Ovary (tissue), 9 donors: ENCODE measurements around the gene DNAH17. TPM values are rescaled to one million over a fixed set of nuclear protein-coding genes. Genes with fewer than 3 reads are reported as not detected.

Experiments used
- DNase-seq, 5 donors: peaks; one replicate each; pipeline ENCODE4 v3.0.0-alpha.2; 2019 to 2020
- H3K27ac ChIP-seq, 2 donors: fragments of 200-600 bp; one replicate each; pipeline versions ENCODE4 v1.5.1 to v1.8.0; 2019 to 2022
- H3K27me3 ChIP-seq: fragments of 200-600 bp; one replicate; pipeline ENCODE4 v1.8.0; 2022
- H3K36me3 ChIP-seq: fragments of 200-600 bp; sonication (generic); one replicate; pipeline ENCODE4 v1.5.1; 2019
- H3K4me1 ChIP-seq: one replicate; pipeline ENCODE4 v1.8.1; 2013; ENCODE audit warnings: mild to moderate bottlenecking, moderate library complexity; ENCODE audit not compliant: insufficient read depth
- H3K4me3 ChIP-seq: fragments of 200-600 bp; sonication (generic); one replicate; pipeline ENCODE4 v1.5.1; 2017
- H3K9me3 ChIP-seq, 2 donors: fragments of 200-600 bp in 1 of 2; sonication (generic) in 1 of 2; one replicate each; pipeline versions ENCODE4 v1.5.1 to v1.8.1; 2013 to 2019; ENCODE audit warnings: mild to moderate bottlenecking in 1 of 2, moderate library complexity in 1 of 2
- CTCF ChIP-seq, 3 donors: fragments of 450-650 bp in 2 of 3; fragments of 200-600 bp in 1 of 3; IDR thresholded peaks; one replicate each; pipeline versions ENCODE4 v1.5.1 to v1.8.0; 2016 to 2022; ENCODE audit warnings: antibody characterized with exemption in 3 of 3, mild to moderate bottlenecking in 1 of 3
- EP300 ChIP-seq: sonication (generic); formaldehyde crosslinking; IDR thresholded peaks from one replicate; pipeline ENCODE4 v1.6.1; 2017; ENCODE audit warnings: antibody characterized with exemption
- POLR2A ChIP-seq: fragments of 450-650 bp; IDR thresholded peaks from one replicate; pipeline ENCODE4 v1.6.1; 2017; ENCODE audit warnings: antibody characterized with exemption, mild to moderate bottlenecking, moderate library complexity
- WGBS, 3 donors: extraction: QIAGEN DNeasy Blood & Tissue Kit in 1 of 3; methylation state at CpG; one replicate each; pipeline versions ENCODE4 v1.1.5 to v1.1.7; 2013 to 2017; 5-methylcytosine and 5-hydroxymethylcytosine counted together
- intact Hi-C, 4 donors: fragments of 100-400 bp; cut with DNase I; formaldehyde crosslinking; loops; one replicate each; pipeline versions ENCODE4 v1.11.0 to v1.15.1; 2022 to 2023
- polyA plus RNA-seq, 2 donors: library from polyadenylated mRNA; stranded (reverse); fragments of 200-250 nt in 1 of 2; fragments of 350-450 nt in 1 of 2; fragmentation: Illumina TruSeq in 1 of 2; extraction: RNeasy Lipid Tissue Mini Kit (QIAGEN cat#74804) in 1 of 2; gene quantifications; one replicate each; pipeline ENCODE4 v1.2.3, GENCODE V29; 2013 to 2014
- total RNA-seq, 7 donors: library from RNA; depleted of rRNA in 2 of 7; stranded (reverse); fragments of >200 nt in 2 of 7; fragmentation: NEBNext Ultra II Directional in 3 of 7; extraction: Animal tissue kit (Norgen Biotek cat#: 25700) in 3 of 7; gene quantifications; one replicate each; pipeline versions ENCODE4 v1.1.0 to v1.2.4, GENCODE V29; 2016 to 2023
- donor health status: DM: no; HTN: no; CAD: no; lungs with moderate emphysema.
- donor health status: DM: no; HTN: no; CAD: no.
- donor health status: Bipolar disorder and iron deficiency.
- donor health status: DM: yes; HTN: yes; CAD: no.
- donor health status: DM: no; HTN: no; CAD: no.
- donor health status: DM: yes; HTN: yes; CAD: no.

The DNAH17 gene
- total and polyA plus RNA-seq, 9 donors, result 0.07 to 0.25 (median 0.12) TPM; not detected in 6

- DNase-seq, result no peak
- Histone ChIP-seq H3K4me3 (no peak overlapping the region), H3K9me3 (no peaks in the 10 kb centered on the region), H3K4me1 (no peaks in the 10 kb centered on the region), H3K36me3 (no peaks in the 10 kb centered on the region), H3K27ac (no peak overlapping the region), H3K27me3 (no peaks in the 10 kb centered on the region)
- TF ChIP-seq POLR2A (no peak), CTCF (IDR thresholded peaks at IDR 0.05) (no peak), EP300 (no peak)
- intact Hi-C loops, result no loop called here
- 61 to 69% (median 63%) methylated on average over 20 of the region's 20 CpGs for WGBS, 3 donors
These were observed 4.7 kb downstream of the DNAH17 start for GRCh38 chr17:78572239-78573205.

GRCh38 chr17:78571329-78571728 is 5.9 kb downstream of the DNAH17 start:
- H3K36me3 ChIP-seq, result no peaks in the 10 kb centered on the region
- no peak for TF ChIP-seq POLR2A
- TF ChIP-seq EP300, result no peak
- no peak for TF ChIP-seq CTCF (IDR thresholded peaks at IDR 0.05)
- no peak for DNase-seq
- no peaks in the 10 kb centered on the region for H3K4me1 ChIP-seq
- no peaks in the 10 kb centered on the region for H3K27me3 ChIP-seq
- no peak overlapping the region for H3K27ac ChIP-seq
- intact Hi-C loops, result no loop called here
- WGBS, 3 donors, result 86 to 94% (median 91%) methylated on average over 11 to 13 of the region's 13 CpGs
- H3K4me3 ChIP-seq, result no peak overlapping the region
- no peaks in the 10 kb centered on the region for H3K9me3 ChIP-seq

GRCh38 chr17:78568494-78569115 is 8.6 kb downstream of the DNAH17 start:
- WGBS, 3 donors, result 67 to 72% (median 70%) methylated on average over 16 of the region's 16 CpGs
- no peak for TF ChIP-seq EP300
- Histone ChIP-seq H3K4me1 (no peaks in the 10 kb centered on the region), H3K4me3 (no peak overlapping the region), H3K36me3 (no peaks in the 10 kb centered on the region), H3K27me3 (no peaks in the 10 kb centered on the region), H3K9me3 (no peaks in the 10 kb centered on the region), H3K27ac (no peak overlapping the region)
- DNase-seq, result no peak
- intact Hi-C loops, result no loop called here

- no peaks in the 10 kb centered on the region for H3K27me3 ChIP-seq
- no peak for DNase-seq
- H3K36me3 ChIP-seq, result no peaks in the 10 kb centered on the region
- no peaks in the 10 kb centered on the region for H3K9me3 ChIP-seq
- intact Hi-C loops, result no loop called here
- TF ChIP-seq CTCF (IDR thresholded peaks at IDR 0.05), result no peak
- no peak for TF ChIP-seq POLR2A
- TF ChIP-seq EP300, result no peak
- H3K27ac ChIP-seq, result no peak overlapping the region
- H3K4me1 ChIP-seq, result no peaks in the 10 kb centered on the region
- 82 to 91% (median 89%) methylated on average over 11 of the region's 11 CpGs for WGBS, 3 donors
- no peak overlapping the region for H3K4me3 ChIP-seq
These were observed 9.2 kb downstream of the DNAH17 start for GRCh38 chr17:78567991-78568390.

GRCh38 chr17:78566947-78567346 is 10.2 kb downstream of the DNAH17 start:
- H3K27ac ChIP-seq, result no peak overlapping the region
- 86 to 87% (median 87%) methylated on average over 10 of the region's 10 CpGs for WGBS, 3 donors
- DNase-seq, result no peak
- H3K27me3 ChIP-seq, result no peaks in the 10 kb centered on the region
- intact Hi-C loops, result no loop called here
- no peaks in the 10 kb centered on the region for H3K4me1 ChIP-seq
- TF ChIP-seq CTCF (IDR thresholded peaks at IDR 0.05), result no peak
- TF ChIP-seq EP300, result no peak
- no peak for TF ChIP-seq POLR2A
- H3K9me3 ChIP-seq, result no peaks in the 10 kb centered on the region
- H3K4me3 ChIP-seq, result no peak overlapping the region
- no peaks in the 10 kb centered on the region for H3K36me3 ChIP-seq
